OCI-LY1 (cell line): ENCODE results near the gene GCN1.

Experiments
- CTCF ChIP-seq: fragments of 200-600 bp; sonication (generic), shearing (Covaris generic); IDR thresholded peaks from 2 replicates; pipeline ENCODE4 v1.5.1; 2017; ENCODE audit warnings: mild to moderate bottlenecking, antibody characterized with exemption, low read length, moderate library complexity, mixed read lengths
- EZH2 ChIP-seq: fragments of 200-600 bp; sonication (generic), shearing (Covaris generic); IDR thresholded peaks from 2 replicates; pipeline ENCODE4 v1.8.0; 2017; ENCODE audit warnings: borderline replicate concordance, mixed run types, mild to moderate bottlenecking, antibody characterized with exemption, low read length, moderate library complexity, mixed read lengths

DNA sequence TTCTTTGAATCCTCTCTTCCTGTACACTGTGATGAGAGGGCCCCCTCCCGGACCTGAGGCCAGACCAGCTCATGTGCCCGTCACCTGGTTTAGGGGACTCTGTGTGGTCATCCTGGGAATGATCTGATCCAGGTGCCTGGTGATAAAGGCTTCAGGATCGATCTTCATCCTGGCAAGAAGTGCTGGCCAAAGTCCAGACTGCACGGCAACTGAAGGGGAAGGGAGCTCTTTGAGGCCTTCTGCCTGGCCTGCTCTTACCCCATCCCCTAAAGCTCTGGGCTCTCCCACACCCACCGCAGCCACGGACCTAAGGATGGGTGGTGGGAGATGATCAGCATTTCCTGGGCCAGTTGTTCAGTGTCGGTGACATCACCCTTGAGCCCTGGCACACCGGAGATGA, 31.8 kb downstream of the GCN1 start:
- TF ChIP-seq CTCF (no peak), EZH2 (no peak)
